ENCODE measurements around the gene ZNF397. TPM values are rescaled to one million over a fixed set of nuclear protein-coding genes. Genes with fewer than 3 reads are reported as not detected.

ZNF397 gene
- total and polyA plus RNA-seq, 9 of the 15 experiments (the other 6 are each of a cell fraction or from before 2014, with no cell fraction given), result 6.4 to 24.2 (median 19.3) TPM

- Histone ChIP-seq H3K9me1 (ENCODE audit: control insufficient read depth, insufficient read depth, low read length) (no peaks in the 10 kb centered on the region), H3K9ac (ENCODE audit: insufficient read depth in 1 of 2, low read depth in 2 of 2, low read length in 2 of 2) (no peak overlapping the region), H2AFZ (ENCODE audit: low read depth, low read length) (no peak overlapping the region), H4K20me1 (replicated peaks; ENCODE audit: control insufficient read depth, insufficient read depth, low read length) (no peaks in the 10 kb centered on the region), H3K79me2 (ENCODE audit: control insufficient read depth, insufficient read depth, low read length) (no peaks in the 10 kb centered on the region), H3K27me3 (ENCODE audit: control insufficient read depth in 2 of 2, insufficient read depth in 2 of 2, low read length in 2 of 2) (no peaks in the 10 kb centered on the region), H3K27ac (ENCODE audit: extremely low read depth, low read depth, low read length) (no peak overlapping the region), H3K36me3 (ENCODE audit: control insufficient read depth, insufficient read depth, low read length) (no peaks in the 10 kb centered on the region), H3K4me3 (no peak overlapping the region), H3K4me1 (replicated peaks in 1 of 2; ENCODE audit: control insufficient read depth in 2 of 2, insufficient read depth in 2 of 2, low read length in 2 of 2) (no peaks in the 10 kb centered on the region), H3K4me2 (ENCODE audit: insufficient read depth, low read length) (no peak overlapping the region), H3K9me3 (replicated peaks; ENCODE audit: control insufficient read depth, insufficient read depth, low read depth, low read length) (peaks cover 3% of the 10 kb centered on the region)
- no TSS peak for BruUV-seq (replicated peaks)
- in situ Hi-C loops (cut with MboI) (no loop called here), intact Hi-C loops (cut with micrococcal nuclease) (no loop called here)
- ChIA-PET POLR2A (no interaction called here), CTCF (ENCODE audit: low intra/inter-chr PET ratio) (no interaction called here)
- DNase-seq (ENCODE audit: extremely low read depth in 1 of 4, low spot score in 3 of 4) (no peak), FAIRE-seq (no peak), ATAC-seq (no peak)
- TF ChIP-seq COPS2 (conservative IDR thresholded peaks at IDR 0.05) (no peak), ZBTB33 (CRISPR knock-in tag; IDR thresholded peaks at IDR 0.05) (0 out of 2 replicates have a peak, but pooled peaks have one; percentile 17), DIDO1 (tag; IDR thresholded peaks at IDR 0.05; ENCODE audit: low read depth) (no peak), MGA (IDR thresholded peaks at IDR 0.05) (peak; percentile 35; the same call in 1 of the 2 replicates), ATF6 (CRISPR knock-in tag; IDR thresholded peaks at IDR 0.05) (no peak), ZNF217 (CRISPR knock-in tag; IDR thresholded peaks at IDR 0.05) (no peak), ERF (CRISPR knock-in tag; IDR thresholded peaks at IDR 0.05) (no peak)
- WGBS (ENCODE audit: insufficient coverage, low coverage, missing lambda C conversion rate), result 77% methylated on average over 29 of the region's 30 CpGs
These were observed 27.0 kb downstream of the ZNF397 start for GRCh38 chr18:35267809-35268208.

Measured in K562 (cell line).